Endothelial cell of umbilical vein (primary cell): ENCODE measurements around the gene NFATC2IP.

Source experiments
- POLR2A ChIP-seq: IDR thresholded peaks from 2 replicates; pipeline ENCODE4 v1.6.1; 2012; ENCODE audit warnings: low read depth, mild to moderate bottlenecking, control low read depth, low read length
- TF ChIP-seq, protein P1 (sequence below), 2 donors: IDR thresholded peaks; 1 replicate in 1 of 2; 2 replicates in 1 of 2; pipeline ENCODE4 v1.5.1; 2011; ENCODE audit warnings: low read length in 2 of 2, mild to moderate bottlenecking in 2 of 2, moderate library complexity in 2 of 2, control low read depth in 1 of 2, inconsistent platforms in 1 of 2, low read depth in 1 of 2; ENCODE audit not compliant: insufficient read depth in 1 of 2; ENCODE audit errors: extremely low read depth in 1 of 2

DNA sequence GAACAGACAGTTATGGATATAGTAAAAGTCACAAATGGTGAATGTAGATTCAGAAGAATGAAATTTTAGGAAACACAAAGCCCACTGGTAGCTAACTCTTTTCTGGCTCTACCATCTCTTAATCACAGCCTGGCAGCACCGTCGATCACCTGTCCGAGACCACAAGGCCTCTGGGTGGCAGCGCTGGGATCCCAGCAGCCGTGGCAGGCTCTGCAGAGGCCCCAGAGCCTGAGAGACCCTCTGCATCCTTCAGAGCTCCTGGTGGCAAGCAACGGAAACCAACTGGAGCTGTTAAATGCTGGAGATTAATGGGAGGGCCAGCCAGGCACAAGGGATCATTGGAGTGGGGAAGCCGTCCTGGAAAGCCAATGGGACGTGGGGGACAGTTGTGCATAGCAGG is 60.4 kb downstream of the NFATC2IP start:
- TF ChIP-seq, protein P1, sequence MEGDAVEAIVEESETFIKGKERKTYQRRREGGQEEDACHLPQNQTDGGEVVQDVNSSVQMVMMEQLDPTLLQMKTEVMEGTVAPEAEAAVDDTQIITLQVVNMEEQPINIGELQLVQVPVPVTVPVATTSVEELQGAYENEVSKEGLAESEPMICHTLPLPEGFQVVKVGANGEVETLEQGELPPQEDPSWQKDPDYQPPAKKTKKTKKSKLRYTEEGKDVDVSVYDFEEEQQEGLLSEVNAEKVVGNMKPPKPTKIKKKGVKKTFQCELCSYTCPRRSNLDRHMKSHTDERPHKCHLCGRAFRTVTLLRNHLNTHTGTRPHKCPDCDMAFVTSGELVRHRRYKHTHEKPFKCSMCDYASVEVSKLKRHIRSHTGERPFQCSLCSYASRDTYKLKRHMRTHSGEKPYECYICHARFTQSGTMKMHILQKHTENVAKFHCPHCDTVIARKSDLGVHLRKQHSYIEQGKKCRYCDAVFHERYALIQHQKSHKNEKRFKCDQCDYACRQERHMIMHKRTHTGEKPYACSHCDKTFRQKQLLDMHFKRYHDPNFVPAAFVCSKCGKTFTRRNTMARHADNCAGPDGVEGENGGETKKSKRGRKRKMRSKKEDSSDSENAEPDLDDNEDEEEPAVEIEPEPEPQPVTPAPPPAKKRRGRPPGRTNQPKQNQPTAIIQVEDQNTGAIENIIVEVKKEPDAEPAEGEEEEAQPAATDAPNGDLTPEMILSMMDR (IDR thresholded peaks at IDR 0.05; ENCODE audit: extremely low read depth in 1 of 2, insufficient read depth in 1 of 2, low read depth in 1 of 2, low read length in 2 of 2), result no peak
- no peak for TF ChIP-seq POLR2A
